GM23338 (cell line): ENCODE data around the gene NELL2. TPM values are rescaled to one million over a fixed set of nuclear protein-coding genes. Genes with fewer than 3 reads are reported as not detected.

ENCODE experiments used
- ATAC-seq: fragments of 200-7000 bp; cut with Tn5 transposase; 3 replicates; pipeline ENCODE4 v1.9.1; 2020
- DNase-seq: peaks from one replicate; pipeline ENCODE4 v3.0.0-alpha.2; 2015; ENCODE audit warnings: low spot score
- H2AFZ ChIP-seq: fragments of 200-600 bp; sonication (generic); 2 replicates; pipeline ENCODE4 v1.8.0; 2016; ENCODE audit warnings: antibody characterized with exemption, mild to moderate bottlenecking, moderate library complexity
- H3F3A ChIP-seq: fragments of 200-600 bp; sonication (generic); replicated peaks from 2 replicates; pipeline ENCODE4 v1.8.0; 2017; ENCODE audit warnings: antibody characterized with exemption, mixed run types, low read depth
- H3K27ac ChIP-seq: fragments of 200-600 bp; sonication (generic); 2 replicates; pipeline ENCODE4 v1.6.1; 2016; ENCODE audit warnings: low read depth
- H3K27me3 ChIP-seq: fragments of 200-600 bp; sonication (generic); 2 replicates; pipeline ENCODE4 v1.8.0; 2016; ENCODE audit warnings: mild to moderate bottlenecking, mixed run types, moderate library complexity; ENCODE audit not compliant: insufficient read depth
- H3K36me3 ChIP-seq: fragments of 200-600 bp; sonication (generic); 2 replicates; pipeline ENCODE4 v1.8.0; 2016; ENCODE audit warnings: mild to moderate bottlenecking; ENCODE audit not compliant: insufficient read depth
- H3K4me1 ChIP-seq: fragments of 200-600 bp; sonication (generic); 2 replicates; pipeline ENCODE4 v1.8.0; 2016; ENCODE audit warnings: mild to moderate bottlenecking, moderate library complexity; ENCODE audit not compliant: insufficient read depth
- H3K4me2 ChIP-seq: fragments of 200-600 bp; sonication (generic); 2 replicates; pipeline ENCODE4 v1.7.1; 2017; ENCODE audit warnings: mixed run types
- H3K4me3 ChIP-seq: fragments of 200-600 bp; sonication (generic); 2 replicates; pipeline ENCODE4 v1.6.1; 2016; ENCODE audit warnings: mixed run types
- H3K79me2 ChIP-seq: fragments of 200-600 bp; sonication (generic); replicated peaks from 2 replicates; pipeline ENCODE4 v1.8.0; 2017; ENCODE audit warnings: mild to moderate bottlenecking; ENCODE audit not compliant: insufficient read depth
- H3K9me2 ChIP-seq: fragments of 200-600 bp; sonication (generic); 2 replicates; pipeline ENCODE4 v1.8.0; 2017; ENCODE audit not compliant: insufficient read depth
- H4K20me1 ChIP-seq: fragments of 200-600 bp; sonication (generic); replicated peaks from 2 replicates; pipeline ENCODE4 v1.8.0; 2017; ENCODE audit warnings: mild to moderate bottlenecking; ENCODE audit not compliant: insufficient read depth
- H3K27ac Mint-ChIP-seq: 2 replicates; pipeline ENCODE4 v1.8.0; 2020; ENCODE audit warnings: inconsistent platforms, mild to moderate bottlenecking, moderate library complexity, mixed read lengths
- H3K27me3 Mint-ChIP-seq: 3 replicates; pipeline ENCODE4 v1.8.0; 2022; ENCODE audit warnings: low read depth, mild to moderate bottlenecking, moderate library complexity, mixed read lengths, inconsistent platforms; ENCODE audit not compliant: insufficient read depth, poor library complexity
- H3K36me3 Mint-ChIP-seq: 3 replicates; pipeline ENCODE4 v1.8.0; 2021; ENCODE audit warnings: low read depth, mild to moderate bottlenecking, inconsistent platforms, moderate library complexity, mixed read lengths
- H3K4me1 Mint-ChIP-seq: 3 replicates; pipeline ENCODE4 v1.8.0; 2020; ENCODE audit warnings: mild to moderate bottlenecking, inconsistent platforms, mixed read lengths
- H3K4me3 Mint-ChIP-seq: 3 replicates; pipeline ENCODE4 v1.8.0; 2021; ENCODE audit warnings: moderate library complexity, mild to moderate bottlenecking, inconsistent platforms, mixed read lengths
- H3K9me3 Mint-ChIP-seq: 3 replicates; pipeline ENCODE4 v1.8.0; 2020; ENCODE audit warnings: moderate library complexity, mild to moderate bottlenecking, inconsistent platforms, mixed read lengths
- ETS1 ChIP-seq: IDR thresholded peaks from 2 replicates; pipeline ENCODE4 v1.6.1; 2016; ENCODE audit warnings: antibody characterized with exemption
- EZH2 ChIP-seq: fragments of 200-600 bp; sonication (generic); IDR thresholded peaks from one replicate; pipeline ENCODE4 v1.8.0; 2017; ENCODE audit warnings: antibody characterized with exemption, mild to moderate bottlenecking, low read depth; ENCODE audit not compliant: unreplicated experiment
- EZH2phosphoT487 ChIP-seq: fragments of 200-600 bp; sonication (generic); IDR thresholded peaks from one replicate; pipeline ENCODE4 v1.8.1; 2018; ENCODE audit warnings: antibody characterized with exemption; ENCODE audit not compliant: unreplicated experiment
- JUNB ChIP-seq: IDR thresholded peaks from one replicate; pipeline ENCODE4 v1.6.1; 2016; ENCODE audit warnings: antibody characterized with exemption; ENCODE audit not compliant: unreplicated experiment
- POLR2AphosphoS5 ChIP-seq: IDR thresholded peaks from 2 replicates; pipeline ENCODE4 v1.6.1; 2016; ENCODE audit warnings: antibody characterized with exemption, low read depth
- REST ChIP-seq: IDR thresholded peaks from one replicate; pipeline ENCODE4 v1.6.1; 2018; ENCODE audit warnings: antibody characterized with exemption; ENCODE audit not compliant: unreplicated experiment
- STAT1 ChIP-seq: IDR thresholded peaks from one replicate; pipeline ENCODE4 v1.6.1; 2016; ENCODE audit warnings: antibody characterized with exemption; ENCODE audit not compliant: unreplicated experiment
- ZNF114 ChIP-seq: fragments of 250-450 bp; sonication (Bioruptor Pico); IDR thresholded peaks from 2 replicates; pipeline ENCODE4 v1.5.0; 2020; ENCODE audit warnings: mild to moderate bottlenecking, moderate library complexity
- ZNF331 ChIP-seq: fragments of 250-450 bp; sonication (Bioruptor Pico); IDR thresholded peaks from 2 replicates; pipeline ENCODE4 v1.5.0; 2020; ENCODE audit warnings: low read depth, mild to moderate bottlenecking, moderate library complexity
- ZNF462 ChIP-seq: fragments of 250-450 bp; sonication (Bioruptor Pico); IDR thresholded peaks from 2 replicates; pipeline ENCODE4 v1.5.0; 2020; ENCODE audit warnings: mild to moderate bottlenecking, moderate library complexity
- polyA plus RNA-seq: library from polyadenylated mRNA; unstranded; fragments of >200 nt; fragmentation: Nextera tagmentation; extraction: Ambion mirVana; gene quantifications from 2 replicates; pipeline ENCODE4 v1.2.1, GENCODE V29; 2016
- total RNA-seq: library from RNA; depleted of rRNA; stranded (reverse); fragments of >200 nt; shearing (Covaris generic); gene quantifications from 2 replicates; pipeline ENCODE4 v1.2.3, GENCODE V29; 2014

NELL2 gene
- total and polyA plus RNA-seq, 2 experiments from 2014 or later: 25.1 to 99.5 TPM

GRCh38 chr12:44697511-44697910, 178.6 kb downstream of the NELL2 start:
- H4K20me1 ChIP-seq: no peaks in the 10 kb centered on the region
- H3K4me3 ChIP-seq: no peak overlapping the region

More at GRCh38 chr12:44697511-44697910, 178.6 kb downstream of the NELL2 start:
- no peaks in the 10 kb centered on the region for H3F3A ChIP-seq
- H3K4me2 ChIP-seq: no peak overlapping the region
- no peak overlapping the region for H3K27ac Mint-ChIP-seq
- H3K36me3 ChIP-seq: no peaks in the 10 kb centered on the region
- TF ChIP-seq ETS1 (no peak), STAT1 (no peak), REST (no peak), EZH2 (no peak), ZNF331 (CRISPR knock-in tag) (no peak), ZNF462 (CRISPR knock-in tag) (no peak), JUNB (no peak), EZH2phosphoT487 (no peak), ZNF114 (CRISPR knock-in tag) (no peak), POLR2AphosphoS5 (no peak)
- no peak overlapping the region for H3K4me3 Mint-ChIP-seq
- no peak overlapping the region for H3K27ac ChIP-seq
- no peaks in the 10 kb centered on the region for H3K27me3 ChIP-seq
- H3K4me1 Mint-ChIP-seq: peaks cover 12% of the 10 kb centered on the region; the same call in 2 of the 3 replicates
- no peaks in the 10 kb centered on the region for H3K36me3 Mint-ChIP-seq
- ATAC-seq: no peak
- H3K9me2 ChIP-seq: no peaks in the 10 kb centered on the region
- H3K79me2 ChIP-seq: no peaks in the 10 kb centered on the region
- no peak overlapping the region for H2AFZ ChIP-seq
- peaks cover 2% of the 10 kb centered on the region for H3K27me3 Mint-ChIP-seq
- H3K4me1 ChIP-seq: peaks cover 9% of the 10 kb centered on the region
- no peak for DNase-seq
- no peaks in the 10 kb centered on the region for H3K9me3 Mint-ChIP-seq
